LHCN-M2 (cell line): ENCODE measurements around the gene KCNC3. TPM values are rescaled to one million over a fixed set of nuclear protein-coding genes. Genes with fewer than 3 reads are reported as not detected.

Experiments used
- DNase-seq: peaks from one replicate; pipeline ENCODE4 v3.0.0-alpha.2; 2012; ENCODE audit warnings: low read depth
- total RNA-seq: library from RNA; depleted of rRNA; stranded (reverse); fragments of >200 nt; gene quantifications from 2 replicates; pipeline ENCODE4 v1.2.3, GENCODE V29; 2014

KCNC3 gene
- total RNA-seq, 1 experiment from 2014 or later: not detected

GRCh38 chr19:50311723-50312635 is 17.2 kb downstream of the KCNC3 start:
- no peak for DNase-seq

- no peak for DNase-seq
Observed at GRCh38 chr19:50310759-50311465, 18.3 kb downstream of the KCNC3 start.

DNA sequence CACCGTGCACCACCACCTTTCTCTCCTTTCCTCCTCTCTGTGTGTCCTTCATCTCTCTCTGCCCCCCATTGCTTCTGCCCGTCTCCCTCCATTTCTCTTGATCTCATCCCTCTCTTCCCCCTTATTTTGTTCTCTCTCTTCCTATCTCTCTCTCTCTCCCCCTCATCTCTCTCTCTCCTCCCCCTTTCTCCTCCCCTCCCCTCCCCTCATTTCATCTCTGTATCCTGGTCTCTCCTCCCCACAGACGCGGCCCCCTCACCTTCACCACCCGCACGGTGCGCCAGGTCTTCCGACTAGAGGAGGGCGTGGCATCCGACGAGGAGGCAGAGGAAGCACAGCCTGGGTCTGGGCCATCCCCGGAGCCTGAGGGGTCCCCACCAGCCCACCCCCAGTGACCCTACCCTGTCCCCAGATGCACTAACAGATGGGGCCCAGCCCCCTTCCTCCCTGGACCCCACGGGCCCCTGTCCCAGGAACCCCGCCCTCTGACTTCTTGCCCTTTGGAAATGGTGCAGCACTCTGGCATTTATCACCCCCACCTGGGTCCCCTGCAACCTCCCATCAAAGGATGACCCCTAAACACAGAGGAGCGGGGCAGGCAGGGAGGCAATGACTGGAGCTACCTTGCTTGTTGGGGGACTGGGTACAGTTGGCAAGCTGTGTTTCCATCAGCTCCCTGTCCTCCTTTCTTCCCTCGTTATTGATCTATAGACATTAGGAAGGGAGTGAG is 19.6 kb downstream of the KCNC3 start:
- DNase-seq: no peak

- DNase-seq: no peak
Observed at GRCh38 chr19:50308991-50309390, 20.2 kb downstream of the KCNC3 start.

DNA sequence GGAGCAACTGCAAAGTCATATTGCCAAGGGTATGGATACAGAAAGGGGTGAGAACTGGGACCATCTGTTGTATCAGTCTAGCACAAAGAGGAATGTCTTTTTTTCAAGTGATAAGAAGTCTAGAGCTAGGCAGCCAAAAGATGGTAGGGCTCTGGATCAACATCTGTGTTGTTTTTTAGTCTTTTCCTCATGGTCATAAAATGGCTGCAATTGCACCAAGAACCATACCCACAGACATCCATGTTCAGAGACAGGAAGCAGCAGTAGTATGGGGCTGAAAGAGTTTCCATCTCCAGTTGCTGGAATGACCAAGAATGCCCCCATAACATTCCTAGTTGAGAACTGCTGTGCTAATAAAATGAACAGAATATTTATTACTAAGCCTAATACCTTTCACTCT is 25.6 kb downstream of the KCNC3 start:
- DNase-seq: no peak

DNA sequence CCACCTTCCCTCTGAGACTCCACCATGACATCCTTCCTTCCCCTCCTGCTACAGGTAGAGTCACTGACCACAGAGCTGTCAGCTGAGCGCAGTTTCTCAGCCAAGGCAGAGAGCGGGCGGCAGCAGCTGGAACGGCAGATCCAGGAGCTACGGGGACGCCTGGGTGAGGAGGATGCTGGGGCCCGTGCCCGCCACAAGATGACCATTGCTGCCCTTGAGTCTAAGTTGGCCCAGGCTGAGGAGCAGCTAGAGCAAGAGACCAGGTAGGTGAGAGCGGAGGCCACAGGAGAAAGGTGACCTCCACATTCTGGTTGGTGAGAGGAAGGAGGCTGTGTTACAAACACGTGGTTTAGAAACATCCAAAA is 27.6 kb downstream of the KCNC3 start:
- no peak for DNase-seq

- peak; percentile 86 for DNase-seq
Observed at GRCh38 chr19:50300814-50301606, 28.2 kb downstream of the KCNC3 start.

- DNase-seq: no peak
Observed at GRCh38 chr19:50300051-50300450, 29.1 kb downstream of the KCNC3 start.

GRCh38 chr19:50293263-50294004 is 35.7 kb downstream of the KCNC3 start:
- DNase-seq: no peak

DNA sequence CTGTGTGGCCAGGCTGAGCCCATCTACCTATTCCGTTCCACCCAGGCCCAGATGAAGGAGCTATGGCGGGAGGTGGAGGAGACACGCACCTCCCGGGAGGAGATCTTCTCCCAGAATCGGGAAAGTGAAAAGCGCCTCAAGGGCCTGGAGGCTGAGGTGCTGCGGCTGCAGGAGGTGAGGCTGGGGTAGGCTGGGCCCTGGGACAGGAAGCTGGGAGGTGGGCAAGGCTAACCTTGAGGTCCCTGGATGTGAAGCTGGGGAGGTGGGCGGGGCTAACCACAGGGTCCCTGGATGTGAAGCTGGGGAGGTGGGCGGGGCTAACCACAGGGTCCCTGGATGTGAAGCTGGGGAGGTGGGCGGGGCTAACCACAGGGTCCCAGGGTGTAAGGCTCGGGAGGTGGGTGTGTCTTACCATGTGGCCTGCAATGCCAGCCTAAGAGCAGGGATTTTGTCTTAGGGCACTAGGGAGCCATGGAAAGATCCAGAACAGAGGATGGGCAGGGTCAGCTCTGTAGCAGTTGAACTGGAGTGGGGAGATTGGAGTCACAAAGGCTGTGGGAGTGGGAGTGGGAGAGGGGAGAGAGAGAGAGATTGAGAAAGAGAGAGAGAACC is 36.9 kb downstream of the KCNC3 start:
- DNase-seq: no peak

DNA sequence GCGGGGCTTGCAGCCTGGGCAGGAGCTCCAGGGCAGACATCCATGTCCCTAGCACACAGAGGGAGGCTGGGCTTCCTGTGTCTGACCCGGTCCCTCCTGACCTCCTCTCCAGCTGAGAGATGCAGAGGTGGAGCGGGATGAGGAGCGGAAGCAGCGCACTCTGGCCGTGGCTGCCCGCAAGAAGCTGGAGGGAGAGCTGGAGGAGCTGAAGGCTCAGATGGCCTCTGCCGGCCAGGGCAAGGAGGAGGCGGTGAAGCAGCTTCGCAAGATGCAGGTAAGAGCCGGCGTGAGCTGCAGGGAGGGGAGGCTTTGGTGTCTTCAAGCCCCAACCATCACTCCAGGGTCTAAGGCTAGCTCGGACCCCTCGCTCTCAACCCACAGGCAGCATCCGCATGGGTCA is 38.4 kb downstream of the KCNC3 start:
- DNase-seq: no peak

GRCh38 chr19:50290011-50290410 is 39.2 kb downstream of the KCNC3 start:
- DNase-seq: no peak

DNA sequence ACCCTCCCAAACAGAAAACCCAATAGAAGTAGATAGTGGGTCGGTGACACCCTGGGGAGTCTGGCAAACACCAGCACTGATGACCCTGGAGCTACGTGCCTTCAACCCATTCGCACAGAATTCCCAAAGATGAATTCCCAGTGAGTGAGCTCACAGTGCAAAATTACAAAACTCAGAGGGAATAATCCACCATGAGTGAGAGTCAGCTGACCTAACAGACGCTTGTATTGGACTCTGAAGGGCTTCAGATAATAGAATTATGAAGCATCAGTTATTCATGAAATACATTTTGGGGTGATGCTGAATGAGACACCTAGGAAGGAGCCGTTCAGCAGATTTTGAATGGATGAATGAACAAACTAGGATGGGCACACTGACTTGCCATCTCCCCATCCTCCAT is 40.2 kb downstream of the KCNC3 start:
- DNase-seq: no peak

GRCh38 chr19:50287331-50287730 is 41.8 kb downstream of the KCNC3 start:
- no peak for DNase-seq

GRCh38 chr19:50286443-50286842 is 42.7 kb downstream of the KCNC3 start:
- DNase-seq: no peak

DNA sequence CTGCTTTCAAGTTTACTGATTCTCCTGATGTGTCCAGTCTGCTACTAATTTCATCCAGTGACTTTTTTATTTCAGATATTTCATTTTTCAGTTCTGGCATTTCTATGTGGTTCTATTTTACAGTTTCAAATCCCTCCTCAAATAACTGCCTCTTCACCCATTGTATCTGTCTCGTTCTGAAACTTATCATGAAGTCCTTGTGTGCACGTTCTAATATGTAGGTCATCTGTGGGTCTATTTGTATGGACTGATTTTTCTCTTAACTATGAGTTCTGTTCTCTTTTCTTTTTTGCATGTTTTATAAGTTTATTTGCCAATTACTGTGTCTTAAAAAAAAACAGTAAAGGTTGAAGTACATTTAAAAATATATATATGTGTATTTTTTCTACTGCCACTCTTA is 43.3 kb downstream of the KCNC3 start:
- no peak for DNase-seq

- no peak for DNase-seq
Observed at GRCh38 chr19:50281491-50281890, 47.7 kb downstream of the KCNC3 start.

DNA sequence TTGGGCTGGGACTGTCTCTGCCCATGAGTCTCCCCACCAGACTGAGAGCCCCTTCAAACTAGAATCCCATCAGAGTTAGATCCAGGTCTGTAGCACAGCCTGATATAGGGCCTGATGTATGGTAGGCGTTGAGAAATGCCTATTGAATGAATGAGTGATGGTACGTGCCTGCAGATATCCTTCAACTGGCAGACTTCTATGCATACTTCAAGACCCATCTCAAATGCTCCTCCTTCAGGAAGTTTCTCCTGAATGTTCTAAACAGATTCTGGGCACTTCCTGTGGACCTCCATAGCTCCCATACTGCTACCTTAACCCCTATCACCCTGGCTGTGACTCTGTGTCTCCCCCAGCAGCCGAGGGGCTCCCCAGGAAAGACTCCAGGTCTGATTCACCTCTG is 48.2 kb downstream of the KCNC3 start:
- no peak for DNase-seq

DNA sequence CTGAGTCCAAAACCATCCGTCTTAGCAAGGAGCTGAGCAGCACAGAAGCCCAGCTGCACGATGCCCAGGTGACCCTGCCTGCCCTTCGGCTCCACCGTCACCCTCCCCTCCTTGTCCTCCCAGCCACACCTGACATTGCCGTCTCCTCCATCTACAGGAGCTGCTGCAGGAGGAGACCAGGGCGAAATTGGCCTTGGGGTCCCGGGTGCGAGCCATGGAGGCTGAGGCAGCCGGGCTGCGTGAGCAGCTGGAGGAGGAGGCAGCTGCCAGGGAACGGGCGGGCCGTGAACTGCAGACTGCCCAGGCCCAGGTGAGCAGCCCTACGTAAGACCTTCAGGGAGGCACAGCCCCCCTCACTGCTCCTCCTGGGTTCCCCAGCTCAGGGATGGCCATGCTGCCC is 49.1 kb downstream of the KCNC3 start:
- no peak for DNase-seq

DNA sequence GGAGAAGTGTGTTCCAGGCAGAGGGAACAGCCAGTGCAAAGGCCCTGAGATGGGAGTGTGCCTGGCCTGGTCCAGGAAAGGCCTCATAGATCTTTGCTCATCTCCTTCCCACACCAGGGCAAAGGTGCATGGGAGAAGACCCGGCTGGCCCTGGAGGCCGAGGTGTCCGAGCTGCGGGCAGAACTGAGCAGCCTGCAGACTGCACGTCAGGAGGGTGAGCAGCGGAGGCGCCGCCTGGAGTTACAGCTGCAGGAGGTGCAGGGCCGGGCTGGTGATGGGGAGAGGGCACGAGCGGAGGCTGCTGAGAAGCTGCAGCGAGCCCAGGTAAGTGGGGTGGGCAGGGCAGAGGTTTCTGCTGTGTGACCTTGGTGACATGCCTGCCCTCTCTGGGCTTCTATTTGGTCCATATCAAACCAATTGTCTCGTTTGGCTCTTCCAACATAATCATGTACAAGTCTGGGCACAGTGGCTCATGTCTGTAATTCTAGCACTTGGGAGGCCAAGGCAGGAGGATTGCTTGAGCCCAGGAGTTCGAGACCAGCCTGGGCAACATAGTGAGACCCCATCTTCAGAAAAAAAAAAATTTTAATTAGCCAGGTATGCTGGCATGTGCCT is 51.1 kb downstream of the KCNC3 start:
- DNase-seq: no peak
